Panc1 (cell line): ENCODE data around the gene KIAA0930. TPM values are rescaled to one million over a fixed set of nuclear protein-coding genes. Genes with fewer than 3 reads are reported as not detected.

Source experiments
- ATAC-seq: fragments of 200-7000 bp; cut with Tn5 transposase; 2 replicates; pipeline ENCODE4 v1.9.1; 2020; ENCODE audit warnings: mild to moderate bottlenecking, moderate library complexity
- BruUV-seq: library from RNA; stranded (reverse); fragments of 400-500 nt; replicated peaks from 2 replicates; lab custom pipeline; 2021; lab: Mats Ljungman, UMichigan
- CTCF ChIA-PET: fragments of 300-600 bp; sonication (Branson Sonifier 250); formaldehyde crosslinking; loops from one replicate; lab custom pipeline; 2022; ENCODE audit warnings: antibody characterized with exemption; lab: Charles Lee
- POLR2A ChIA-PET: fragments of 300-600 bp; sonication (Branson Sonifier 250); formaldehyde crosslinking; loops from one replicate; lab custom pipeline; 2022; ENCODE audit warnings: antibody characterized with exemption; lab: Charles Lee
- DNase-seq: peaks from one replicate; pipeline ENCODE4 v3.0.0-alpha.2; 2010; ENCODE audit warnings: low read depth, low spot score
- H3K27ac ChIP-seq: 2 replicates; pipeline ENCODE4 v1.5.1; 2011; ENCODE audit warnings: mild to moderate bottlenecking, low read length, inconsistent platforms
- H3K27me3 ChIP-seq: fragments of 200-500 bp; sonication (Bioruptor generic); 2 replicates; pipeline ENCODE4 v1.6.0; 2014; ENCODE audit warnings: low read length, inconsistent platforms; ENCODE audit not compliant: control insufficient read depth, insufficient read depth
- H3K36me3 ChIP-seq: fragments of 200-500 bp; sonication (Bioruptor generic); 2 replicates; pipeline ENCODE4 v1.5.1; 2014; ENCODE audit warnings: inconsistent platforms, mild to moderate bottlenecking, low read length, moderate library complexity; ENCODE audit not compliant: control insufficient read depth, insufficient read depth
- H3K4me1 ChIP-seq: 2 replicates; pipeline ENCODE4 v1.5.1; 2011; ENCODE audit warnings: inconsistent platforms, mild to moderate bottlenecking, low read length, moderate library complexity; ENCODE audit not compliant: control insufficient read depth, insufficient read depth
- H3K4me3 ChIP-seq, 2 experiments: 2 replicates each; pipeline ENCODE4 v1.5.1; 2011 to 2012; ENCODE audit warnings: low read depth in 2 of 2, low read length in 2 of 2, mild to moderate bottlenecking in 2 of 2, inconsistent platforms in 1 of 2, moderate library complexity in 1 of 2
- H3K9me3 ChIP-seq: fragments of 200-500 bp; sonication (Bioruptor generic); 2 replicates; pipeline ENCODE4 v1.5.1; 2014; ENCODE audit warnings: low read depth, mild to moderate bottlenecking, inconsistent platforms, low read length, moderate library complexity; ENCODE audit not compliant: control insufficient read depth, insufficient read depth
- CTCF ChIP-seq: fragments of 450-650 bp; IDR thresholded peaks from 2 replicates; pipeline ENCODE4 v1.5.1; 2017; ENCODE audit warnings: mild to moderate bottlenecking
- POLR2AphosphoS5 ChIP-seq: IDR thresholded peaks from 2 replicates; pipeline ENCODE4 v1.6.1; 2012; ENCODE audit warnings: mild to moderate bottlenecking, low read depth, low read length, moderate library complexity
- REST ChIP-seq, 2 experiments: IDR thresholded peaks; 2 replicates each; pipeline ENCODE4 v1.6.1; 2011 to 2012; ENCODE audit warnings: low read depth in 2 of 2, control low read depth in 1 of 2, low read length in 1 of 2, mild to moderate bottlenecking in 1 of 2, moderate library complexity in 1 of 2; ENCODE audit not compliant: insufficient read depth in 1 of 2
- SIN3A ChIP-seq: IDR thresholded peaks from 2 replicates; pipeline ENCODE4 v1.6.1; 2012; ENCODE audit warnings: low read depth, mild to moderate bottlenecking, low read length, moderate library complexity, borderline replicate concordance; ENCODE audit not compliant: insufficient read depth
- TCF7L2 ChIP-seq: IDR thresholded peaks from 2 replicates; pipeline ENCODE4 v1.6.1; 2011; ENCODE audit warnings: mild to moderate bottlenecking, low read depth, low read length, inconsistent platforms
- in situ Hi-C: cut with HindIII; loops from 2 replicates; pipeline ENCODE4 v1.10.0; 2016; ENCODE audit warnings: low sequenced_read_pairs, low pct_unique_long_range_greater_than_20kb
- intact Hi-C: fragments of 100-400 bp; cut with micrococcal nuclease; formaldehyde crosslinking; loops from one replicate; pipeline ENCODE4 v1.10.0; 2022; ENCODE audit not compliant: unreplicated experiment
- total RNA-seq: library from RNA; stranded (reverse); gene quantifications from one replicate; pipeline ENCODE4 v1.2.1, GENCODE V29; 2021; ENCODE audit not compliant: unreplicated experiment

Gene KIAA0930
- total RNA-seq, 1 experiment from 2014 or later, result 42.5 TPM

- Histone ChIP-seq H3K4me1 (no peaks in the 10 kb centered on the region; the same call in 1 of the 2 replicates), H3K27me3 (no peaks in the 10 kb centered on the region), H3K4me3 (no peak overlapping the region), H3K27ac (no peak overlapping the region), H3K9me3 (no peaks in the 10 kb centered on the region), H3K36me3 (no peaks in the 10 kb centered on the region)
- in situ Hi-C loops, result no loop called here
- DNase-seq (no peak), ATAC-seq (no peak)
- intact Hi-C loops, result no loop called here
- ChIA-PET CTCF (no interaction called here), POLR2A (no interaction called here)
- no peak for TF ChIP-seq CTCF
- TF ChIP-seq POLR2AphosphoS5, result no peak
- TF ChIP-seq SIN3A, result no peak
- TF ChIP-seq REST (IDR thresholded peaks at IDR 0.05; ENCODE audit: insufficient read depth in 1 of 2, low read depth in 2 of 2, low read length in 1 of 2), result no peak
- TF ChIP-seq TCF7L2, result no peak
- no TSS peak for BruUV-seq
Measured at GRCh38 chr22:45227645-45228400, 12.9 kb downstream of the KIAA0930 start.

- no peak overlapping the region for H3K4me3 ChIP-seq
- intact Hi-C loops (no loop called here), in situ Hi-C loops (no loop called here)
- no peak for DNase-seq
- H3K36me3 ChIP-seq, result no peaks in the 10 kb centered on the region
- POLR2A ChIA-PET, result no interaction called here
- no TSS peak for BruUV-seq
- H3K9me3 ChIP-seq, result no peaks in the 10 kb centered on the region
- TF ChIP-seq REST (IDR thresholded peaks at IDR 0.05; ENCODE audit: insufficient read depth in 1 of 2, low read depth in 2 of 2, low read length in 1 of 2) (no peak), TCF7L2 (no peak), SIN3A (no peak)
- no peaks in the 10 kb centered on the region; the same call in 1 of the 2 replicates for H3K4me1 ChIP-seq
- no peaks in the 10 kb centered on the region for H3K27me3 ChIP-seq
- CTCF ChIA-PET, result no interaction called here
- ATAC-seq, result no peak; the same call in 1 of the 2 replicates
- no peak overlapping the region for H3K27ac ChIP-seq
Measured at GRCh38 chr22:45226503-45227186, 14.0 kb downstream of the KIAA0930 start.
